NCI-H2227 treated with DMSO at 0.1 percent for 48 hours (cell line): ENCODE data around the gene TAF4B.
"Not testable (repeated sequence)": the region's sequence is repeated elsewhere in the genome, so short reads cannot be mapped to it uniquely, and the experiment has no call there.

ENCODE experiments used
- DNase-seq: peaks from one replicate; lab custom pipeline; 2025; lab: John Stamatoyannopoulos, UW

The TAF4B gene

DNA sequence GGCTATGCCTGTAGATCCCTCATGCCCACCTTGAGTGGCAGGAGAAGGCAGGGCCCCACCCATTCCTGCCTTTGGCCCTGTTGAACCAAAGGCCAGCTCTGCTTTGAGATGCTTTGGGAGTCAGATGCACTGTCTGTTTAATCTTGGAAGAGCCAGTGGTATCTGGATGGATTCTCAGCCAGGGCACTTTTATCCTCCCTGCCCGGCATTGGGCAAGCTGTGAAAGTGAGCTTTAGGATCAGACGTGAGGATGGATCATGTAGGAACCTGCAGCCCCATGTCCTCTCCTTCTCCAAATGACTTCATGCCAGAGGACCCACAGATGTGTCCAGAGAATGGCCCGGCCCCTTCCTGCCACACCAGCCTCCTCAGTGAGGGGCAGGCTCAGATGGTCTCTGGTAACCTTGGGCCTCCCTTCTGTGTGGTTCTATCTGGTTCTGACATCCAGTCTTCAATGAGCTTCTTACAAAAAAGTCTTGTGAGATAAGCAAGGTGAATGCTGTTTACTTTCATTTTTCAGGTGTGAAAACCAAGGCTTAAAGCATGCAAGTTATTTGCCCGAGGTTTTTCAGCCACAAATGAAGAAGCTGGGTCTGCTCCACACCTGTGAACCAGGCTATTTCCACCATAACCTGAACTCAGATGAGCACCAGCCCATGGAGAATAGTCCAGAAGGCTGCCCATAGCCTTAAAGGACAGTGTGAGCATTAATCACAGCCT is 198.3 kb downstream of the TAF4B start:
- DNase-seq, result no peak

DNA sequence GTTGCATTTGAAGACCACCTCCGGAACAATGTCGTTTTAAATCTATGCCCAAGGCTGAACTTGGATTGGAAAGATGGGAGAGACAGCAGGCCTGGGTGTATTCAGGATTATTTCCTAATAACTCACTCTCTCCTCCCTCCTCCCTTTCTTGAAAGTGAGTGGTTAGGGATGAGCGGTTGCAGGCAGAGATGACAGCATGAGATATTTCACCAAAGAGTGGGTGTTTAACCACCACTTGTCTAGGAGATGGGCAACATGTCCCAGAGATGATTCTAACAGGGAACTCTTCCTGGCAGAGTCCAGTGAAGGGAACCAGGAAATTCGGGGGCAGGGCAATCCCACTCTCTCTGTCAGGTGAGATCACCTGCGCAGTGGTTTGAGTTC is 198.9 kb downstream of the TAF4B start:
- DNase-seq, result no peak

DNA sequence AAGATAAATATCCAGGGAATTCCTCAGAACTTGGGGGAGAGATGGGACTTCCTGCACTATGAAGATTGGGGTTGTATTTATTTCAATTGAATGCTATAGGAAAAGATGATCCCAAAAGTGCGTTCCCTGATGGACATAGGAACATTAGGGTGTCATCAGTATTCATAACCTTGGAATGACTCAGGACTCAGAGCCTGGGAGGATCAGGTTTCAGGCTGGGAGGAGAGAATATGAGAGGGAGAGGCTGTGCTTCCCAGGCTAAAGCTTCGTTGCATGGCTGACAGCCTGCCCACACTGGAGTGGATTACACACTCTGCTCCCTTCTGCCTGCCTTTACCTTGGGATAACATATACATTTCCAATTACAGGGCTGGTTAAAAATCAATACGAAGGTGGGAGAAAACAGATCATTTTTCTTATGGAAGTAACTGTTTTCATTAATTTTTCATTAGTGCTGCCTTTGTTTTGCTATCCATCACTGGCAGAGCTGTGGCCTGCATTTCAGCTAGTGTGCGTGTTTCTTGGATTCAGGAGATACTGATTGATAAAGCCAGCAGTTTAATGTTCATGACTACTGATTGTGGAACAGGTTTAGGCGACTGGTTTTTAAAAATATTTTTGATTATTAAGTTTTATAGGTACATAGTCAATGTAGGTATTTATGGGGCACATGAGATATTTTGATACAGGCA is 203.4 kb downstream of the TAF4B start:
- DNase-seq, result no peak

DNA sequence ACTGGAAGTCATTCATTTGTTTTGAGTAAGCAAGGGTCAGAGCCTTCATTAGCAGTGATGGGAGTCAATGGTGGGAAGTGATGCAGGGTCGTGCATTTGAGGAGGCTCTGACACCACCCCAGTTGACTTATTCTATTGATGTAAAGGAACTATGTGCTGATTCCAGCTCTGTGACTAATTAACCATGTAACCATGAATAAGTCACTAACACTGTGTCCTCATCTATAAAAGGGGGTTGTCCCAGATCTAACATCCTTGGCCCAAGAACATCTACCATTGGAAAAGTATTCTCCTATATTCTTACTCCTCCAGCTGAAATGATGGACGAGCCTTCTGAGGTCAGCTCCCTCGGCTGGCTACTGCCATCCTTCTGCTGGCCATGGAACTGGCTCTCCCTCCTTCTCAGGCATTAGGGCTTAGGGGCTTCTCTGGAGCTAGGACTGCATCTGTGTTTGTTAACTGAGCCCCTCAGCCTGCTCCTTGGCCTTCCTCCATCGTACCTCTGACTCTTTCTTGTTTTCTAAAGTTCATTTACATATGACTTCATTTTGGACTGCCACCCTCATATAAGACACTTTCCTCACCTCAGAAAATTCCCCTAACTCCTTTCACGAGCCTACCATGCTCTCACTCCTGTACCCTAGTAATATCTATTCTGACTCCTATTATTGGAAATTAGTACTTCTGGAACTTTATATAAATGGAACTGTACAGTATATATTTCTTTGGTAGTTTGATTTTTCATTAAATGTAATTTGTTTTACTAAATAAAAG is 206.6 kb downstream of the TAF4B start:
- no peak for DNase-seq

DNA sequence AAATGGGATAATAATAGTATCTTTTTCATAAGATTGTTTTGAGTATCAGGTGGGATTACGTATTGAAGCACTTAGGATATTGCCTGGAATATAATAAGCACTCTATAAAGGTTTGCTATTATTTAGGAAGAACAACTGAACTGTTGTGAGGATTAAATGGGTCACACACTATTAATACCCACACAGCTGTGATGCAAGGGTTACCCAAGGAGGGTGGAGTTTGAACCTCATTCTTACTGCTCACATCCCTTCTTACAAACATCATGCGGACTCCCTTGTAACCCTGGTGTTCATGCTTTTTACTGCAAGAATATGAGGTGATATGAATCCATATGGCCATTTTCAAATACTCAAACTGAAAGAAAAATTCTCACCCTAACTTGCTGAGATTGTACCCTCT is 208.6 kb downstream of the TAF4B start:
- DNase-seq, result no peak

DNA sequence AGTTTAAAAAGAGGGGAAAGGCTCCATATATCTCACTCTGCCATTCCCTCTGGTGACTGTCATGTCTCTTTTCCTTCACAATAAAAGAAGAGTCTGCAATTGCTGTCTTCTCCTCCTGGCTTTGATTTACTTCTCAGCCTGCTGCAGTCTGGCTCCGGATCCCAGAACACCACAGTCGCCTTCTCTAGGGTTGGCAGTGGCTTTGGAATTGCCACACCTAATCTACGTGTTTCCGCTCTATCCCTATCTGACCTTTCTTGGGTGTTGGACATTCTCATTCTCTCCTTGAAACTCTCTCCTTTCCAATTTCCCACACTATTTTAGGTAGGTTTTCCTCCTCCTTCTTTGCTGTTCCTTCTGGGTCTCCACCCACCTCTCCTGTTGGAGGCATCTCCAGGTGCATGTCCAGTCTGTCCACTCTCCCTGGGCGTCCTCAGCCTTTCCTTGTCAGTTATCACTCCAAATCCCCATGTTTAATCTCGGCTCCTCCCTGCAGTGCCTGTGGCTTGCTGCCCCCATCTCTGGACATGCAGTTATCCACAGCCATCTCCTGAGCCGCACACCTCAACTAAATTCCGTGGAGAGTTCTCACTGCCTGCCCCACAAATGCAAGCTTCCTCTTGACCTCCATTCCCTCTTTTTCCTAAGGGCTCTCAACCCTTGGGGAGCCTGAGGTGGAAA is 209.3 kb downstream of the TAF4B start:
- DNase-seq, result no peak

DNA sequence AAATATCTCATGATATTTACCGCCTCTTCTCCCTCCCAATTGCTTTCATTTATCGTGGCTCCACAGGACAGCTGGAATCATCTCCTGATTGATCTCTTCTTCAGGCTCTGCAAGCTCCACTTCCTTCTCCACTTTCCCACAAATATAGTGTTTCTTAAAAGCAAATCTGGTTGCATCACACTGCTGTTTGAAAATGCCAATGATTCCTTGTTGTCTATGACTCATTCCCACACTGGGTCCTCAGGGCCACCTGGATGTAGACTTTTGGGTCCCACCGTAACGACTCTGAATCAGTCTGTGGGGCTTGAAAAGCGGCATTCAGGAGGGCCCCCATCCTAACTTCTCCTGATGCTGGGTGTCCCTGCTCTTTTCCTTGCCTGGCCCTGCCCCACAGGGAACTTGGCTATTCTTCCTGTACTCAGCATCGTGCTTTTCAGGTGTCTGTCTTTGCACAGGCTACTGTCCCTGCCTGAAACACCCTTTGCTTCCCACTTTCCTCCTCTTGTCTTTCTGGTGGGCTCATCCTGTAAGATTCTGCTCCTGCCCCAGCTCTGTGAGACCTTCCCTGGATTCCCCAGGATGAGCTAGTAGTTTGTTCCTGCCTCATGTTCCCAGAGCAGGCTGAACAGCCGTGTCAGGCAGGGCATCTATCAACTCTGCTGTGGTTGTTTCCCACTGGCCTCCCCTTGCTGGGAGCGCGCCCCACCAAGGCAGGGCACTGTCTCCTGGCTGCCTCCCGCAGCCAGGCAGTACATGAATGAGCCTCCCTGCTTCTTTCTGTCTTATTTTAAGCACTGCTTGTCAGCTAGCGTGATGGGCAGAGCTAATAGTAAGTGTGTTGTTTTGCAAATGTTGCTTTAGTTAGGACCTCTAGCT is 210.2 kb downstream of the TAF4B start:
- DNase-seq, result no peak

DNA sequence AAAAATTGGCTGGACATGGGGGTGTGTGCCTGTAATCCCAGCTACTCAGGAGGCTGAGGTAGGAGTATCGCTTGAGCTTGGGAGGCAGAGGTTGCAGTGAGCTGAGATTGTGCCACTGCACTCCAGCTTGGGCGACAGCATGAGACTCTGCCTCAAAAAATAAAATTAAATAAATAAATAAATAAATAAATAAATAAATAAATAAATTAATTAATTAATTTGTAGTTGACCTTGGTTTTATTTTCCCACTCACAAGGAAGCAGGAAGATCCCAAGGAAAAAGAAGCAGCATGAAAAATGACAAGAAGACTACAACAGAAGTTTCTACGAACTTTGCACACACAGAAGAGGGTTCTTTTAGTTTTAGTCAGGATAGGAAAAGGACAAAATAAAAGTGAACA is 211.4 kb downstream of the TAF4B start:
- DNase-seq, result not testable (repeated sequence)

DNA sequence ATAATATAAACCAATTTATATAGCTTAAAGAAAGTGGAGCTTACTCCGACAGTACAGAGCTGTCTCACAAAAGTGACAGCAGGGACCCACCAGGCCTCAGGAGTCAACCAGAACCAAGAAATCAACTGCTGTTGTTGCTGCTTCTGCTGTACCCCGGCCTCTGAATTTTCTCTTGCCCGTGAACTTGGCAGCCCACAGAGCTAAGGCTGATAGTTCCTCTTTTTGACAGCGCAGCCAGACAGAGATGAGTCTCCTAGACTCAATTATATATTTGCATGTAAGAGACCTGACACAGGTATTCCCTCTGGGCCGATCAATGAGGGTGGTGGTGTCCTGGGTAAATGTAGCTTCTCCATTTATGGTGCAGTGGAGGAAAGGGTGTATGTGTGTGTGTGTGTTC is 212.7 kb downstream of the TAF4B start:
- no peak for DNase-seq

DNA sequence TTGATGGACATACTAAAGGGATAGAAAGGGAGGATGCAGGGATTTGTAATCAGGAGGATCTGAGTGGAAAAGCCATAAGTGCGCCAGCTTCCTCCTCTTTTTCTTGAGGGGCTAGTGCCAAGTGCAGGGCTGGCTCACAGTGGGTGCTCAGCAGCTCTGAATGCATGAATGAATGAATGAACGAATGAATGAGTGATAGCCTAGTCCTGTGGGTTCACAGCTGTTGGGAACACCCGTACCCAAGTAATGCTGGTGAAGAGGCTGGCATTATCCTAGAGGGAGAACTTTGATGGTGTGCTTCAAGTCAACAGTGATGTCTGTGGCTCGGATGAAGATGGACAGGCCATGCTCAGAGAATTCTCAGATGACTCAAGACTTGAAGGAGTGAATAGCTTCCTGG is 213.3 kb downstream of the TAF4B start:
- DNase-seq, result no peak

DNA sequence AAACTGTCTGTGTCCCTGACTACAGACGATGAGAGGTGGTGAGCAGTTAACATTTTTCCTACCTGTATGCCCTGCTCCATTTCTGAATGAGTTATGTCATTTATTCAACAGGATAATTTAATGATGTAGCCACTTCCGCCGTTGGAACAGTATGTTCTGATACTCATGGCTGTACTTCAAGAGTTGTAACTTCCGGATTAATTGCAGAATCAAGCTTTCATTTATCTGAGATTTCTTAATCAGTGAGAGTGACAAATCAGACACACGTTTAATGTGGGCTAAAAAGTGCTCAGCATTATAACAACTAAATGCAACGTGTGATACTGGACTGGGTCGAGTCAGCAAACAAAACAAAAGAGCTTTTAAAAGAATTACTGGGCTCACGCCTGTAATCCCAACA is 214.4 kb downstream of the TAF4B start:
- DNase-seq, result no peak
